Measurements from ENCODE around the gene NUDT21. TPM values are rescaled to one million over a fixed set of nuclear protein-coding genes. Genes with fewer than 3 reads are reported as not detected.

NUDT21 gene
- total and polyA plus RNA-seq, 2 of the 8 experiments (the other 6 are each of a cell fraction or from before 2014, with no cell fraction given) = 78.1 to 277 TPM

DNA sequence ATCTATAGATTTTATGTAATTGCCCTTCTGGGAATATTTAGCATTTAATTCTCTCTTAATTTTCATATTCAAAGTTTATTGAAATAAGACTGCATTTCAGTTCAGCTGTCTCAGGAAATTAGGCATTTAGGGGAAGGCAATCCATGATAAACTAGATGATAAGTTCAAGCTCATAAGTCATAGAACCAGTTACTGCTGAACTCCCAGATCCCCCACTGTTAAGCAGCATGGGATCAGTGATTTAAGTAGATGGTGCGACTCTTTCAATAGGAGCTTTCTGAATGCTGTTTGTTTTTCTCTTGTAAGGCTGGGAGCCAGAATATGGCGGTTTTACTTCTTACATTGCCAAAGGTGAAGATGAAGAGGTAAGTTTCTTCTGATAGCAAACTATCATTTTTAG, 24.1 kb upstream of the NUDT21 start (continued):
- TF ChIP-seq RAD21 (IDR thresholded peaks at IDR 0.05 in 1 of 2, conservative IDR thresholded peaks at IDR 0.05 in 1 of 2; ENCODE audit: low read depth in 2 of 2, low read length in 2 of 2) (no peak), NRF1 (IDR thresholded peaks at IDR 0.05; ENCODE audit: low read depth, low read length) (no peak), EZH2 (IDR thresholded peaks at IDR 0.05; ENCODE audit: low read depth, low read length, severe bottlenecking) (no peak), RXRA (IDR thresholded peaks at IDR 0.05; ENCODE audit: insufficient read depth, low read depth, low read length) (no peak), TAF1 (IDR thresholded peaks at IDR 0.05; ENCODE audit: low read depth, low read length) (no peak), CREB1 (IDR thresholded peaks at IDR 0.05) (no peak), KDM4A (IDR thresholded peaks at IDR 0.05; ENCODE audit: low read depth, low read length, severe bottlenecking) (no peak), JUN (IDR thresholded peaks at IDR 0.05; ENCODE audit: low read depth, low read length) (no peak)

Measured in H1 (cell line).